GM12865 (cell line): Measurements from ENCODE around the gene TENM4.

ENCODE experiments used
- DNase-seq: peaks from one replicate; pipeline ENCODE4 v3.0.0; 2010; ENCODE audit warnings: low read depth
- H3K4me3 ChIP-seq: 2 replicates; pipeline ENCODE4 v1.5.1; 2011; ENCODE audit warnings: mild to moderate bottlenecking, low read depth, low read length, control low read depth
- TF ChIP-seq, protein P1 (sequence below): IDR thresholded peaks from 2 replicates; pipeline ENCODE4 v1.5.1; 2011; ENCODE audit warnings: low read length, control low read depth, low read depth, inconsistent platforms; ENCODE audit not compliant: insufficient read depth; ENCODE audit errors: missing control alignments

Gene TENM4

DNA sequence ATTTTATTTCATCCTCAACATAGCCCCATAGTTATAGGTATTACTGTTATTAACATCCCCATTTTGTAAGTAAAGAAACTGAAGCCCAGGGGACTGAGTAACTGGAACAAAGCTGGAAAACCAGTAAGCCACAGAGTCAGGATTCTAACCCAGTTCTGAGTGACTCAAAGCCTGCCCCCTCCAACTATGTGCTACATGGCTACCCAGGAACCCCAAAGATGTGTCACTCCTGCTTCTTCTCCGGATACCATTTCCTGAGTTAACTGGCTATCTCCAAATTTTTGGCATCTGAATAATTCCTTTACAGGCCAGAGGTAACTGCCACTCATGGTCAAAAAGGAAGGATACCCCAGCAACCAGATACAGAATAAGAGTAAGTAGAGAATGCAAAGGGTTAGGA, 43.6 kb downstream of the TENM4 start:
- TF ChIP-seq, protein P1, sequence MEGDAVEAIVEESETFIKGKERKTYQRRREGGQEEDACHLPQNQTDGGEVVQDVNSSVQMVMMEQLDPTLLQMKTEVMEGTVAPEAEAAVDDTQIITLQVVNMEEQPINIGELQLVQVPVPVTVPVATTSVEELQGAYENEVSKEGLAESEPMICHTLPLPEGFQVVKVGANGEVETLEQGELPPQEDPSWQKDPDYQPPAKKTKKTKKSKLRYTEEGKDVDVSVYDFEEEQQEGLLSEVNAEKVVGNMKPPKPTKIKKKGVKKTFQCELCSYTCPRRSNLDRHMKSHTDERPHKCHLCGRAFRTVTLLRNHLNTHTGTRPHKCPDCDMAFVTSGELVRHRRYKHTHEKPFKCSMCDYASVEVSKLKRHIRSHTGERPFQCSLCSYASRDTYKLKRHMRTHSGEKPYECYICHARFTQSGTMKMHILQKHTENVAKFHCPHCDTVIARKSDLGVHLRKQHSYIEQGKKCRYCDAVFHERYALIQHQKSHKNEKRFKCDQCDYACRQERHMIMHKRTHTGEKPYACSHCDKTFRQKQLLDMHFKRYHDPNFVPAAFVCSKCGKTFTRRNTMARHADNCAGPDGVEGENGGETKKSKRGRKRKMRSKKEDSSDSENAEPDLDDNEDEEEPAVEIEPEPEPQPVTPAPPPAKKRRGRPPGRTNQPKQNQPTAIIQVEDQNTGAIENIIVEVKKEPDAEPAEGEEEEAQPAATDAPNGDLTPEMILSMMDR, result no peak
- DNase-seq, result no peak
- H3K4me3 ChIP-seq, result no peak overlapping the region

DNA sequence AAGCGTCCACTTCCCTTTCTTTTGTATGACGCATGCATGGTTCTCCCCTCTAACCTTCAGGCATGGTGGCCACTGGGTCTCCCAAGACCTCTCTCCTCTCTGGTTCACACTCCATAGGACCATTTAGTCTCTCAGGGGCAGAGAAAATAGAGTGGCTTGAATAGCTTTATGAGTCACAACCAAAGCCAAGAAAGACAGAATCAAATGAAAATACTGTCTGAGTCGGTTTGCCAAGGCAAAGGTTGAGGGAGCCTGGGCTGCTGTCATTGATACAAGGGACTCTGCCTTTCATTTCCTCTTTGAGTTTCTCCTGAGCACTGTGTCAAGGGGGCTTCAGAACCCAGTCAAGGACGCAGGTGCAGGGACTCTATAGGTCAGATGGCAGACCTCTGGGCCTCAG, 44.2 kb downstream of the TENM4 start:
- TF ChIP-seq, protein P1, result no peak
- DNase-seq, result no peak
- H3K4me3 ChIP-seq, result no peak overlapping the region

DNA sequence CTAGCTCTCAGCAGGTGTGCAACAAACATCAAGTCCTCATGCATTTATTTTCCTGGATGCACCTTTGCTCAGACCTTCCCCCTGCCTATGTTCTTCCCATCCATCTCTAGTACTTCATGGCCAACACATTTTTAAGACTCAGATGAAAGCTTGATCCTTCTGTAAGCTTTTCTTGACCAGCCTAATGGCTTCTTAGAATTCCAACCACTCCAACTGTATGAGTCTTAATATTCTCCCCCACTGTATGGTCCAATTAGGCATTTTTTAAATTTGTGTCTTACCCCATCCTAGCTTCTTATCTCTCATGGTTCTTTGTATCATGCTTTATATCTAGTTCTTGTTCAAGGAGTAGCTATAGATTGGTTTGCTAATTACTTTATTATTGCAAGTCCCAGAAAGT, 44.8 kb downstream of the TENM4 start:
- TF ChIP-seq, protein P1, result no peak
- no peak overlapping the region for H3K4me3 ChIP-seq
- DNase-seq, result no peak

DNA sequence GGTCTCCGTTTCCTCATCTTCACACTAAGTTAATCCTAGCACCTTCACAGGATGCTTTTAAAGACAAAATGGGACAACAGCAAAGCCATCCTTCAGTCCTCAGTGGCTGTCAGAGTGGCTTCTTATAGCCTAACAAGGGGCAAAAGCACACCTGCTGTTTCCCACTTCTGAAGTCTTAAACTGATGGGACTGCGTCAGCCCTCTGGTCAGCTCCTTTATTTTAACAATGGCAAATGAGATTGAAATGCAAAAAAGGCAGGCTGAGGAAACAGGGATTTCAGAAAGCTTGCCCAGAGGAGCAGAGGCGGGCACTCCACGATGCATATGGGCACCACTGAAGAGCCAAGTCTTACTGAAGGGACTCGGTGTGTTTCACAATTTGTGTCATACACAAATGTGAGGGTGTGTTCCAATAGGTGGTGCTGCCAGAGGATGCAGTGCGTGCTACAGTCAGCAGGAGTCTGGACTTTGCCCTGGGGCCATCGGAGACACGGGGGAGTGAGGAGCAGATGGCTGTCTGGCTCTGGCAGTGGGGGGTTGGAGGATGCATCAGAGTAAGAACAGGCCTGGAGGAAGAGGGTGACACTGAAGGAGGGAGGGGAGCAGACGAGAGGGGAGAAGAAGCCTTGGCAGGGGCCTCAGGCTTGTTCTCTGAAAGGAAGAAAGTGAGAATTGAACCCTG, 47.3 kb downstream of the TENM4 start:
- TF ChIP-seq, protein P1, result no peak
- DNase-seq, result no peak

DNA sequence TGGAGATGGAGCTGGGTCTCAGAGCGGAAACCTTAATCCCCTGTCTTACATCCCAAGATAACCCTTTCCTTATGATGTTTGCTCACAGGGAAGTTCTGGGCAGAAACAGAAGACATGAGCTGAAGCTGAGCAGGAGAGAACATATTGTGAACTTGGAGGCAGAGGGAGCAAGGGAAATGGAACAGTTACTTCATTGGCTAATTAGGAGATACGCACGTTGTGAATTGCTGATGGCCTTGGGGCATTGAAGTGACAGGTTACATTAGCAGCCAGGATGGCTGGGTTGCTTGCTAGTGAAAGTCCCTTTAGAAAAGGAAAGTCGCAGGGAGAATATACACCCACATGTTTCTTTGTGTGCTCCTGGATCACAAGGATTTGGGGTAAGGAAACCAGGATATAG, 48.7 kb downstream of the TENM4 start:
- no peak overlapping the region for H3K4me3 ChIP-seq
- no peak for DNase-seq
- TF ChIP-seq, protein P1, result no peak

More for the DNA sequence above, 47.3 kb downstream of the TENM4 start:
- H3K4me3 ChIP-seq, result no peak overlapping the region

DNA sequence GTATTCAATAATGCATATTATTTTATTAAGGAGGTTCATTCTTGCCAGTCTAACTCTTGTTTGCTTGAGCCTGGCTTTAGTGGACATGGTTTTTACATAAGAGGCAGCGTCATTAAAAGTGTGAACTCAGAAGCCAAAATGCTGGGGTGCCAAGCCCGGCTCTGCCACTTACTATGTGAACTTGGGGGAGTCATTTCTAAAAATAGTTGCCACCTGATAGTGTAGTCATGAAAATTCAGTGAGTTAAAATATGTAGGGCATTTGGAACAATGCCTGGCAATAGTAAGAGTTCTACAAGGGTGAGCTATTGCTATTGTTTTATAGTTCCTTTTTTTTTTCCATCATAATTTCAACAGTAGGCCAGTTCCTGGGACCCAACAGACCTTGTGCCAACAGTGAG, 49.9 kb downstream of the TENM4 start:
- no peak overlapping the region for H3K4me3 ChIP-seq
- no peak for DNase-seq
- TF ChIP-seq, protein P1, result no peak

DNA sequence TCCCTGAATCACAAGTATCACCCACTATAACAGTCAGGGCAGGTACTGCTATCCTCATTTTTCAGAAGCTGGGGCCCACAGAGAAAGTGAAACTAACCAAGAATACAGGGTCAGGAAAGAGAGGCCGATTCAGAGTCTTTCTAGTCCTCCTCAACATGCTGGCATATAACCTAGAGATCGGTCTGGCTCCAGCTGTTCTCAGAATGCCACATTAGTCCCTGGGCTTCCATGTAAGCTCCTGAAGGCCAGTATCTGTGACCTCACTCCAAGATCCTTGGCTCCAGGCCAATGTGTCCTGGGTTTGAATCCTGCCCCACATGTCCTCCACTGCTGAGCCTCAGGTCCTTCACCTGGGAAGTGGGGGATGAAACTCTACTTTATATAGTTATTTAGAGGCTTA, 50.4 kb downstream of the TENM4 start:
- H3K4me3 ChIP-seq, result no peak overlapping the region
- DNase-seq, result no peak
- TF ChIP-seq, protein P1, result no peak
